ENCODE results near the gene CACNA2D3.

CACNA2D3 gene

DNA sequence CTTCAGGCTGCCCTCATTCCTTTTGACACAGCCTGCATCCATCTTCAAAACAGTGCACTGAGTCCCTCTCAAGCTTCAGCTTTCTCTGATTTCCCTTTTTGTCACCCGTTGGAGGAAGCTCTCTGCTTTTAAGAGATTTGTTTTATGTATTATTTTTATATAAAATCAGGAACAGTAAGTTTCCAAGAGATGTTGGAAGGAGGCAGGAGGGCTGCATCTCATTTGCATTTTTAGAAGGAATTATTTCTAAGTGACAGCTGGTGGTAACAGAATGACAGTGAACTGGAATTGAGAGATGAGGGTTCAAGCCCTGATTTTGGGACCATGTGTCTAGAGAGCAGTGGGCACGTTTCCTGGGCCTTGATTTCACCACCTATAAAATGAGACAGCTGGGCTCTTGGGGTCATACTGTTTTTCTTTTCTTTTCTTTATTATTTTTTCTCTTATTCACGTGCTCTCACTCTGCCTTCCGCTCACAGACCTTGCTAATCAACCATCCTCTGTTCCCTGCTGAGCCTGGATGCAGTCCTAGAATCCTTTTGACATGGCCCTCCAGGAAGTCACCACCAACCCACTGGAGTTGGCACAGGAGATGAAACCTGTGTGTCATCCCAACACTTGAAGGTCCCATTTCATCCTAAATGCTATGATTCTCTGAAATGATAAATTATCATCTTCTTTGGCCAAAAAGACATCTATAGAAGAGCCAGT, 148.6 kb downstream of the CACNA2D3 start:
- Histone ChIP-seq H3K9me3 (ENCODE audit: control insufficient read depth, insufficient read depth, low read length) (no peaks in the 10 kb centered on the region), H3K4me1 (ENCODE audit: insufficient read depth, low read length) (no peaks in the 10 kb centered on the region), H3K36me3 (ENCODE audit: insufficient read depth, low read length) (no peaks in the 10 kb centered on the region), H3K9ac (ENCODE audit: low read depth, low read length) (no peak overlapping the region)

DNA sequence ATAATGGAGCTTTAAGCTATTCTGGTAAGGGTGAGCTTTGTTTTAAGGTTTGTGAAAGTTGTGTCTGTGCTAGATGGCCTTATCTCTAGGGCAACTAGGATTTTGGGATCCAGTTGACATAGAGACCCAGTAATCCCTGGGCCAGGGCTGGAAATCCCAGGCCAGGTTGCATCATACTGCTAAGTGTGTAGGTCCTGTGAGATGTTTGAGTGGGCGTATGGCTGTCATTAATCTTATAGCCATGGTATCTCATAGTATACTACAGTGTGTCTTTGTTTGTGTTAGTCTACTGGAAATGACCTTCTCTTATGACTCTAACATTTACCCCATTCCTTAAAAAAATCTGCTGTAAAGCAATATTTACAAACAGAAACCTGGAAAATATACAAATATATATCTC, 151.4 kb downstream of the CACNA2D3 start:
- Histone ChIP-seq H3K36me3 (ENCODE audit: insufficient read depth, low read length) (no peaks in the 10 kb centered on the region), H3K9ac (ENCODE audit: low read depth, low read length) (no peak overlapping the region)

GRCh38 chr3:54274607-54275006, 152.3 kb downstream of the CACNA2D3 start:
- H3K9me3 ChIP-seq (ENCODE audit: control insufficient read depth, insufficient read depth, low read length) = no peaks in the 10 kb centered on the region
- H3K4me1 ChIP-seq (ENCODE audit: insufficient read depth, low read length) = no peaks in the 10 kb centered on the region
- no peaks in the 10 kb centered on the region for H3K36me3 ChIP-seq (ENCODE audit: insufficient read depth, low read length)
- H3K9ac ChIP-seq (ENCODE audit: low read depth, low read length) = no peak overlapping the region

More for the DNA sequence above, 151.4 kb downstream of the CACNA2D3 start:
- no peaks in the 10 kb centered on the region for H3K4me1 ChIP-seq (ENCODE audit: insufficient read depth, low read length)
- no peaks in the 10 kb centered on the region for H3K9me3 ChIP-seq (ENCODE audit: control insufficient read depth, insufficient read depth, low read length)

DNA sequence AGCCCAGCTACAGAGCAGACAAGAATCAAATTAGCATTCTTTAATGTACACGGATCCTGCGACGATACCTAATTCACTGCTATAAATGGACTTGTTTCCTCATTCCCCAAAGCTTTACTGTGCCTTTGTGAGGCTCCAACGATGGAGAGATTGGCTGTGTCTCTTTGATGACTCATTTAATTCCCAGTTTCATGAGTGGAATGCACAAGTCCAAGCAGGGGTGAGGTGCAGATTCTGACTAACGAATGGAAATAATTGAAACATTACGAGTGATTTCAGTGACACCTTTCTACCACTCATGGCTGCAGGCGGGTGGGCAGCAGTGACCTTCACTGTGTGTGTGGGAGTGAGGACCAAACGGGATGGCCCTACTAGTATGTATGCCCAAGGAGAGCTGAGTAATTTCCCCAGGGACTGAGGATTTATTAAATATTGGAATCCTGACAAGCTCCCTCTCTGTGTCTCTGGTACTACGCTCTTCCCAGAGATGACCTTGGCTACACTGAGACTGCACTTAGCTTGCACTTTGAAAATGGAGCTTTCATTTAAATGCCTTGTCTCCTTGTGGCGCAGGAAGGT, 156.7 kb downstream of the CACNA2D3 start:
- H3K4me1 ChIP-seq (ENCODE audit: insufficient read depth, low read length) = no peaks in the 10 kb centered on the region
- no peaks in the 10 kb centered on the region for H3K36me3 ChIP-seq (ENCODE audit: insufficient read depth, low read length)
- H3K9ac ChIP-seq (ENCODE audit: low read depth, low read length) = no peak overlapping the region
- no peaks in the 10 kb centered on the region for H3K9me3 ChIP-seq (ENCODE audit: control insufficient read depth, insufficient read depth, low read length)

- no peak overlapping the region for H3K9ac ChIP-seq (ENCODE audit: low read depth, low read length)
- no peaks in the 10 kb centered on the region for H3K9me3 ChIP-seq (ENCODE audit: control insufficient read depth, insufficient read depth, low read length)
- no peaks in the 10 kb centered on the region for H3K4me1 ChIP-seq (ENCODE audit: insufficient read depth, low read length)
- H3K36me3 ChIP-seq (ENCODE audit: insufficient read depth, low read length) = no peaks in the 10 kb centered on the region
Measured at GRCh38 chr3:54283470-54283869, 161.1 kb downstream of the CACNA2D3 start.

GRCh38 chr3:54294214-54294613, 171.9 kb downstream of the CACNA2D3 start:
- Histone ChIP-seq H3K9me3 (ENCODE audit: control insufficient read depth, insufficient read depth, low read length) (no peaks in the 10 kb centered on the region), H3K36me3 (ENCODE audit: insufficient read depth, low read length) (no peaks in the 10 kb centered on the region), H3K4me1 (ENCODE audit: insufficient read depth, low read length) (no peaks in the 10 kb centered on the region), H3K9ac (ENCODE audit: low read depth, low read length) (no peak overlapping the region)

GRCh38 chr3:54296531-54296930, 174.2 kb downstream of the CACNA2D3 start:
- Histone ChIP-seq H3K9me3 (ENCODE audit: control insufficient read depth, insufficient read depth, low read length) (no peaks in the 10 kb centered on the region), H3K36me3 (ENCODE audit: insufficient read depth, low read length) (no peaks in the 10 kb centered on the region), H3K9ac (ENCODE audit: low read depth, low read length) (no peak overlapping the region)

DNA sequence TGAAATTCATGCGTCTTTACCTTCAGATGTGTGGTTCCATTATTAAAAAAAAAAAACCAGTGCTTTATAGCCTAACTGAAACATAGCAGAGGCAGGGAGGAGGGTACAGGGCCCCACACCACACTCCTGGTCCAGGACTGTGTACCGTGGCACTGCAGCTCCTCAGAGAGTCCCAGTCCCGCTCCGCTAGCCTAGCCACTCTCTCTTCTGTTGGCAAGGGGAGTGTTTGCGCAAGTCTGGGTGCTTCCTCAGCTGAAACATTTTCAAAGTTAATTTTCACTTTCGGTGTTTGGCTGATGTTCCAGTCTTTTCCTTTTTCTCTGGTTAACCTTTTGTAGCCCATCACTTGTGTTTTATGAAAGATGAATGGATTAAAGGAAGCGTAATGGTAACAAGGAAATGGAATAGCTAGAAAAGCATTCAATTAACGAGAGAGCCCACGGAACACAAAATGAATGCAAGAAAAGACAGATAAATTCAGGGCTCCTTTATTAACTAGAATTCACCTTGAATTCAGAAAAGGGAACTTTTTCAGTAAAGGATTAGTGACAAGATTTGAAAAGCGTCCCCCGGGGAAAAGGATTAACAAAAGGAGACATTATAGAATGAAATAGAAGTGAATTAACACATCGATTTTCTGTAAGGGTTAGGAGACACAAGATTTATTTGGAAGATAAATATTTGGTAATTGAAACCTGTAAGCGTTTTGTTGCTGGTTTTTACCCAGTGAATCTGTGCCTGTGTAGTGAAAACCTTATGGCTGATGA, 177.0 kb downstream of the CACNA2D3 start:
- H3K9ac ChIP-seq (ENCODE audit: low read depth, low read length) = no peak overlapping the region
- H3K36me3 ChIP-seq (ENCODE audit: insufficient read depth, low read length) = no peaks in the 10 kb centered on the region
- H3K9me3 ChIP-seq (ENCODE audit: control insufficient read depth, insufficient read depth, low read length) = no peaks in the 10 kb centered on the region
- no peaks in the 10 kb centered on the region for H3K4me1 ChIP-seq (ENCODE audit: insufficient read depth, low read length)

More at GRCh38 chr3:54296531-54296930, 174.2 kb downstream of the CACNA2D3 start:
- no peaks in the 10 kb centered on the region for H3K4me1 ChIP-seq (ENCODE audit: insufficient read depth, low read length)

DNA sequence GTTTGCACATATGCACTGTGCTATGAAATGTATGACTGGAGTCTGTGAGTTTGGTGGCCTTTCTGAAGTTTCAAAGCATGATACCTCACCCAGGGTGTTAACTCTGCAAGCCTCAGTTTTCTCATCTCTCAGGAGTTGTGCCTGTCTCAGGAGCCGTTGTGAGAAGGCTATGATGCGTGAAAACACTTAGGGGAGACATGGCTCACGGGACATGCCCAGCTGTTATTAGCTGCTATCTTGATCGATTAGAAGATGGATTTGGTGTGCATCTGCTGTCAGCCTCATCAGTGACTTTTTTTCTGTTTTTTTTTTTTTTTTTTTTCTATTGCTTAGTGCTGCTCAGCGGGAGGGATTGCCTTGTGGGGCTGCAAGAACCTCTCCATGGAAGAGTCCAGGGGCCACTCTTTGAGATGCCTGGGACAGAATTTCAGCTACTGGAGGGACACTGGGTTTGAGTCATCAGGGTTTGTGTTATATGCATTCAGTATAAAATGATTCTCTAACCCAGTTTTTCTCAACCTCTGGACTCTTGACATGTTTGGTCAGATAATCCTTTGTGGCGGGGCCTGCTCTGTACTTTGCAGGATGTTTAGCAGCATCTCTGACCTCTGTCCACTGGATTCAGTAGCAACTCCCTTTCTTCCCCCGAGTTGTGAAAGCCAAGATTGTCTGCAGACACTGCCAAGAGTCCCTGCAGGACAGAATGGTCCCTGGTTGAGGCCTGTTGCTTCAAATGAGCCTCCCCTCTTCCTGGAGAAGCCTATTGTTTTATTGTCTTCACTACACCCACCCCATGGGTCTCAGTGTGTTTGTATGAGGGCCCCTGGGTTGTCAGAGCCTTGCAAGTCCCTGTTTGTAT, 181.4 kb downstream of the CACNA2D3 start:
- Histone ChIP-seq H3K9ac (ENCODE audit: low read depth, low read length) (no peak overlapping the region), H3K9me3 (ENCODE audit: control insufficient read depth, insufficient read depth, low read length) (no peaks in the 10 kb centered on the region), H3K4me1 (ENCODE audit: insufficient read depth, low read length) (no peaks in the 10 kb centered on the region), H3K36me3 (ENCODE audit: insufficient read depth, low read length) (no peaks in the 10 kb centered on the region)

GRCh38 chr3:54304877-54305276, 182.5 kb downstream of the CACNA2D3 start:
- peaks cover 5% of the 10 kb centered on the region for H3K4me1 ChIP-seq (ENCODE audit: insufficient read depth, low read length)
- no peaks in the 10 kb centered on the region for H3K36me3 ChIP-seq (ENCODE audit: insufficient read depth, low read length)
- no peak overlapping the region for H3K9ac ChIP-seq (ENCODE audit: low read depth, low read length)
- H3K9me3 ChIP-seq (ENCODE audit: control insufficient read depth, insufficient read depth, low read length) = no peaks in the 10 kb centered on the region

GRCh38 chr3:54305409-54306099, 183.2 kb downstream of the CACNA2D3 start:
- no peak overlapping the region for H3K9ac ChIP-seq (ENCODE audit: low read depth, low read length)
- peaks cover 5% of the 10 kb centered on the region for H3K4me1 ChIP-seq (ENCODE audit: insufficient read depth, low read length)
- no peaks in the 10 kb centered on the region for H3K9me3 ChIP-seq (ENCODE audit: control insufficient read depth, insufficient read depth, low read length)
- H3K36me3 ChIP-seq (ENCODE audit: insufficient read depth, low read length) = no peaks in the 10 kb centered on the region

DNA sequence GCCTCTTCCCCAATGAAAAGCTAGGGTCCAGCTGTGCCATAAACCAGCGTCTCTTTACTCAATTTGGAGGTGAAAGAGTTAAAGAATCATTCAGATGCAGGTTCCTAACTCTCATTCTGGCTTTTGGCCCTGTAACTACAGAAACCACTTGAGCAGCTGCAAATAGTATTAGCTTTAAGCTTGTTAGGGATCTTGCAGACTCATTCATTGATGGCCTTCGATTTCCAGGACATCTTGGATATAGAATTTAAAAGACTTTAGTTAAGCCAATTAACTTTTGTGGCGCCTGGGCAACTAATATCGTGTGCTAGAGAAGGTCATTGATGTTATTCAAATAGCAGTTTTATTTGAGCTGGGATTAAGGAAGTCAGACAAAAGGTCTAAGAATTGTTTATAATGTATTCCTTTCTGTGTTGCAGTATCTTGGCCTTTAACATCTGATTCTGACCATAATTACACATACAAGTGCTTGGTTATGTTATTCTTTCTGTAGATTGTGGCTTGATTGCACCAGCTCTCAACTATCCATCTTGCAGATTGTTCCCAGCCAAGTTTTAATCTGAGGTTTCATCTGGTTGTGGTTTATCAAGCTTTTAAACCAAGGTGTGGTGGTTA, 185.3 kb downstream of the CACNA2D3 start:
- Histone ChIP-seq H3K9ac (ENCODE audit: low read depth, low read length) (no peak overlapping the region), H3K4me1 (ENCODE audit: insufficient read depth, low read length) (peaks cover 5% of the 10 kb centered on the region), H3K9me3 (ENCODE audit: control insufficient read depth, insufficient read depth, low read length) (no peaks in the 10 kb centered on the region), H3K36me3 (ENCODE audit: insufficient read depth, low read length) (no peaks in the 10 kb centered on the region)

GRCh38 chr3:54309601-54310000, 187.2 kb downstream of the CACNA2D3 start:
- H3K36me3 ChIP-seq (ENCODE audit: insufficient read depth, low read length) = no peaks in the 10 kb centered on the region
- H3K4me1 ChIP-seq (ENCODE audit: insufficient read depth, low read length) = peaks cover 5% of the 10 kb centered on the region
- no peaks in the 10 kb centered on the region for H3K9me3 ChIP-seq (ENCODE audit: control insufficient read depth, insufficient read depth, low read length)
- H3K9ac ChIP-seq (ENCODE audit: low read depth, low read length) = no peak overlapping the region
